Measurements from ENCODE around the gene TMED7. TPM values are rescaled to one million over a fixed set of nuclear protein-coding genes. Genes with fewer than 3 reads are reported as not detected.

The TMED7 gene
- total RNA-seq, 4 donors from 2014 or later, result 33.5 to 112 (median 60.6) TPM

DNA sequence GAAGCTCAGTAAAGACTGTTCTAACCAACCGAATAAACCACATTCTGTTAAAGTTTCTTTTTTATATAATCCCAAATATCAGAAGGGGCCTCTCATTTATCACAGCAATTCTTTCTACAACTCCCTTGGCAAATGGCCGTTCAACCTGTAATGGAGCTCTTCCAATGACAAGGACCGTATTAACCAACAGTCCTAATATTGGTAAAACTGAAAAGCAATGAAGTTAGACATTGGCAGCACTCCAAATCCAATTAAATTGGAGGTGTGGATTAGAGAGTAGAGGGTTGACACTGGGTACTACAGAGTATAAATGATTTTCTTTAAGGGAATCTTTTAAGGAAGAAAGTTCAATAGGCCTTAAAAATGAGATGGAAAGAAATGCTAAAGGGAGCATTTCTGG lies 842 bp downstream of the TMED7 start:
- TF ChIP-seq, protein P1, sequence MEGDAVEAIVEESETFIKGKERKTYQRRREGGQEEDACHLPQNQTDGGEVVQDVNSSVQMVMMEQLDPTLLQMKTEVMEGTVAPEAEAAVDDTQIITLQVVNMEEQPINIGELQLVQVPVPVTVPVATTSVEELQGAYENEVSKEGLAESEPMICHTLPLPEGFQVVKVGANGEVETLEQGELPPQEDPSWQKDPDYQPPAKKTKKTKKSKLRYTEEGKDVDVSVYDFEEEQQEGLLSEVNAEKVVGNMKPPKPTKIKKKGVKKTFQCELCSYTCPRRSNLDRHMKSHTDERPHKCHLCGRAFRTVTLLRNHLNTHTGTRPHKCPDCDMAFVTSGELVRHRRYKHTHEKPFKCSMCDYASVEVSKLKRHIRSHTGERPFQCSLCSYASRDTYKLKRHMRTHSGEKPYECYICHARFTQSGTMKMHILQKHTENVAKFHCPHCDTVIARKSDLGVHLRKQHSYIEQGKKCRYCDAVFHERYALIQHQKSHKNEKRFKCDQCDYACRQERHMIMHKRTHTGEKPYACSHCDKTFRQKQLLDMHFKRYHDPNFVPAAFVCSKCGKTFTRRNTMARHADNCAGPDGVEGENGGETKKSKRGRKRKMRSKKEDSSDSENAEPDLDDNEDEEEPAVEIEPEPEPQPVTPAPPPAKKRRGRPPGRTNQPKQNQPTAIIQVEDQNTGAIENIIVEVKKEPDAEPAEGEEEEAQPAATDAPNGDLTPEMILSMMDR (IDR thresholded peaks at IDR 0.05), result no peak
- TF ChIP-seq POLR2A (IDR thresholded peaks at IDR 0.05), result no peak
- WGBS, 2 donors, result 16 to 24% methylated on average over 3 of the region's 3 CpGs
- intact Hi-C loops (cut with DNase I; ENCODE audit: low total_unique reads), result no loop called here
- peak overlapping the region; percentile 93 for H3K4me3 ChIP-seq (ENCODE audit: low read depth, poor library complexity, severe bottlenecking)
- DNase-seq (ENCODE audit: low spot score in 2 of 2), result no peak

GRCh38 chr5:115623658-115624057 lies 2.2 kb downstream of the TMED7 start:
- 50 to 55% methylated on average over 5 of the region's 5 CpGs for WGBS, 2 donors
- H3K4me3 ChIP-seq (ENCODE audit: low read depth, poor library complexity, severe bottlenecking), result no peak overlapping the region
- no peak for DNase-seq (ENCODE audit: low spot score in 2 of 2)
- intact Hi-C loops (cut with DNase I; ENCODE audit: low total_unique reads), result no loop called here
- TF ChIP-seq, protein P1 (IDR thresholded peaks at IDR 0.05), result no peak
- TF ChIP-seq POLR2A (IDR thresholded peaks at IDR 0.05), result no peak

- TF ChIP-seq, protein P1 (IDR thresholded peaks at IDR 0.05), result no peak
- no peak for TF ChIP-seq POLR2A (IDR thresholded peaks at IDR 0.05)
- no peak for DNase-seq (ENCODE audit: low spot score in 2 of 2)
- 81 to 85% methylated on average over 4 of the region's 4 CpGs for WGBS, 2 donors
- intact Hi-C loops (cut with DNase I; ENCODE audit: low total_unique reads), result no loop called here
- no peak overlapping the region for H3K4me3 ChIP-seq (ENCODE audit: low read depth, poor library complexity, severe bottlenecking)
Measured at GRCh38 chr5:115621365-115621900, 4.4 kb downstream of the TMED7 start.

GRCh38 chr5:115616892-115617291 lies 8.9 kb downstream of the TMED7 start:
- WGBS, 2 donors, result 0 to 30% methylated on average over 1 of the region's 1 CpG
- no peak overlapping the region for H3K4me3 ChIP-seq (ENCODE audit: low read depth, poor library complexity, severe bottlenecking)
- TF ChIP-seq, protein P1 (IDR thresholded peaks at IDR 0.05), result no peak
- TF ChIP-seq POLR2A (IDR thresholded peaks at IDR 0.05), result no peak
- no peak for DNase-seq (ENCODE audit: low spot score in 2 of 2)
- intact Hi-C loops (cut with DNase I; ENCODE audit: low total_unique reads), result no loop called here

GRCh38 chr5:115616472-115616871 lies 9.4 kb downstream of the TMED7 start:
- TF ChIP-seq, protein P1 (IDR thresholded peaks at IDR 0.05), result no peak
- no peak for TF ChIP-seq POLR2A (IDR thresholded peaks at IDR 0.05)
- no peak for DNase-seq (ENCODE audit: low spot score in 2 of 2)
- intact Hi-C loops (cut with DNase I; ENCODE audit: low total_unique reads), result no loop called here
- H3K4me3 ChIP-seq (ENCODE audit: low read depth, poor library complexity, severe bottlenecking), result no peak overlapping the region

DNA sequence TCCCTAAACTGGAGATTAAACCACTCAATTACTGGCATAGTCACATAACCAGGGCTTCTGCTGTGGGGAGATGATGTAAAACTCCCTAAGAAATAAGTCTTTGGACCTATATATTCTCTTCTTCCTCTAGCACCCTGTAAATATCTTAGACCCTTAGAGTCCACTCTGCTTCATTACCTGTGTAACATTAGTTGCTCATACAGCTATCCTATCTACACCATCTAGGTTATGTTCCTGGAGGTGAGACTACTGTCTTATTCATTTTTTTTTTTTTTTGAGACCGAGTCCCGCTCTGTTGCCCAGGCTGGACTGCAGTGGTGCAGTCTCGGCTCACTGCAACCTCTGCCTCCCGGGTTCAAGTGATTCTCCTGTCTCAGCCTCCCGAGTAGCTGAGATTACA lies 14.0 kb downstream of the TMED7 start:
- no peak for DNase-seq (ENCODE audit: low spot score in 2 of 2)

More for the DNA sequence above, 14.0 kb downstream of the TMED7 start:
- 93 to 98% methylated on average over 5 of the region's 5 CpGs for WGBS, 2 donors
- intact Hi-C loops (cut with DNase I; ENCODE audit: low total_unique reads), result no loop called here
- no peak overlapping the region for H3K4me3 ChIP-seq (ENCODE audit: low read depth, poor library complexity, severe bottlenecking)
- TF ChIP-seq, protein P1 (IDR thresholded peaks at IDR 0.05), result no peak
- TF ChIP-seq POLR2A (IDR thresholded peaks at IDR 0.05), result no peak

Data from lower leg skin (tissue), 4 donors.